ENCODE data around the gene EPHA3. TPM values are rescaled to one million over a fixed set of nuclear protein-coding genes. Genes with fewer than 3 reads are reported as not detected.

The EPHA3 gene
- total RNA-seq, 1 experiment from 2014 or later = 21.5 TPM

- H3K36me3 ChIP-seq (ENCODE audit: insufficient read depth, low read length, poor library complexity, severe bottlenecking) = no peaks in the 10 kb centered on the region
- TF ChIP-seq CTCF (conservative IDR thresholded peaks at IDR 0.05; ENCODE audit: low read depth, low read length) (no peak), EZH2 (IDR thresholded peaks at IDR 0.05; ENCODE audit: borderline replicate concordance, low read depth, low read length, poor library complexity, severe bottlenecking) (no peak)
- CTCF ChIA-PET = no interaction called here
- DNase-seq (ENCODE audit: low spot score) = no peak
- intact Hi-C loops (cut with micrococcal nuclease; ENCODE audit: unreplicated experiment) = no loop called here
- no peaks in the 10 kb centered on the region for H3K27me3 ChIP-seq (replicated peaks; ENCODE audit: insufficient read depth, low read depth, low read length, poor library complexity)
- no peak overlapping the region for H3K4me3 ChIP-seq (ENCODE audit: low read depth, low read length, poor library complexity, severe bottlenecking)
- no peaks in the 10 kb centered on the region for H3K9me3 ChIP-seq (ENCODE audit: low read depth, low read length, poor library complexity, severe bottlenecking)
- H3K4me1 ChIP-seq (ENCODE audit: insufficient read depth, low read length, poor library complexity, severe bottlenecking) = no peaks in the 10 kb centered on the region
- no peak overlapping the region for H3K27ac ChIP-seq (ENCODE audit: low read depth, low read length, poor library complexity, severe bottlenecking)
- POLR2A ChIA-PET (ENCODE audit: low non-redundant PET) = no interaction called here
- BruUV-seq (replicated peaks) = no TSS peak
Observed at GRCh38 chr3:89079944-89080343, 27.5 kb upstream of the EPHA3 start.

GRCh38 chr3:89087851-89088250 lies 19.6 kb upstream of the EPHA3 start:
- Histone ChIP-seq H3K36me3 (ENCODE audit: insufficient read depth, low read length, poor library complexity, severe bottlenecking) (no peaks in the 10 kb centered on the region), H3K27me3 (replicated peaks; ENCODE audit: insufficient read depth, low read depth, low read length, poor library complexity) (no peaks in the 10 kb centered on the region), H3K4me1 (ENCODE audit: insufficient read depth, low read length, poor library complexity, severe bottlenecking) (no peaks in the 10 kb centered on the region), H3K9me3 (ENCODE audit: low read depth, low read length, poor library complexity, severe bottlenecking) (no peaks in the 10 kb centered on the region), H3K27ac (ENCODE audit: low read depth, low read length, poor library complexity, severe bottlenecking) (no peak overlapping the region), H3K4me3 (ENCODE audit: low read depth, low read length, poor library complexity, severe bottlenecking) (no peak overlapping the region)
- ChIA-PET CTCF (no interaction called here), POLR2A (ENCODE audit: low non-redundant PET) (no interaction called here)
- no TSS peak for BruUV-seq (replicated peaks)
- no peak for DNase-seq (ENCODE audit: low spot score)
- intact Hi-C loops (cut with micrococcal nuclease; ENCODE audit: unreplicated experiment) = no loop called here
- TF ChIP-seq EZH2 (IDR thresholded peaks at IDR 0.05; ENCODE audit: borderline replicate concordance, low read depth, low read length, poor library complexity, severe bottlenecking) = no peak
- no peak for TF ChIP-seq CTCF (conservative IDR thresholded peaks at IDR 0.05; ENCODE audit: low read depth, low read length)

GRCh38 chr3:89098173-89098572 lies 9.2 kb upstream of the EPHA3 start:
- H3K36me3 ChIP-seq (ENCODE audit: insufficient read depth, low read length, poor library complexity, severe bottlenecking) = no peaks in the 10 kb centered on the region
- ChIA-PET CTCF (no interaction called here), POLR2A (ENCODE audit: low non-redundant PET) (no interaction called here)
- no peak overlapping the region for H3K4me3 ChIP-seq (ENCODE audit: low read depth, low read length, poor library complexity, severe bottlenecking)
- no peaks in the 10 kb centered on the region for H3K9me3 ChIP-seq (ENCODE audit: low read depth, low read length, poor library complexity, severe bottlenecking)
- no peak overlapping the region for H3K27ac ChIP-seq (ENCODE audit: low read depth, low read length, poor library complexity, severe bottlenecking)
- peaks cover 5% of the 10 kb centered on the region for H3K4me1 ChIP-seq (ENCODE audit: insufficient read depth, low read length, poor library complexity, severe bottlenecking)
- no TSS peak for BruUV-seq (replicated peaks)
- intact Hi-C loops (cut with micrococcal nuclease; ENCODE audit: unreplicated experiment) = loop anchor here (5.0 kb wide), 1 partner anchor 391 kb away; no protein-coding TSS in a partner anchor
- no peaks in the 10 kb centered on the region for H3K27me3 ChIP-seq (replicated peaks; ENCODE audit: insufficient read depth, low read depth, low read length, poor library complexity)
- no peak for DNase-seq (ENCODE audit: low spot score)
- no peak for TF ChIP-seq EZH2 (IDR thresholded peaks at IDR 0.05; ENCODE audit: borderline replicate concordance, low read depth, low read length, poor library complexity, severe bottlenecking)
- TF ChIP-seq CTCF (conservative IDR thresholded peaks at IDR 0.05; ENCODE audit: low read depth, low read length) = no peak

All from A673 (cell line).